22Rv1 (cell line): ENCODE results near the gene MAN1C1.

Experiments
- H3K27ac ChIP-seq: fragments of 450-650 bp; 2 replicates; pipeline ENCODE4 v1.5.1; 2017
- ZFX ChIP-seq: fragments of 450-650 bp; IDR thresholded peaks from 2 replicates; pipeline ENCODE4 v1.6.1; 2017; ENCODE audit warnings: antibody characterized with exemption, borderline replicate concordance
- TF ChIP-seq, protein P1 (sequence below): fragments of 450-650 bp; IDR thresholded peaks from 2 replicates; pipeline ENCODE4 v1.5.1; 2017; ENCODE audit warnings: mild to moderate bottlenecking

Gene MAN1C1

DNA sequence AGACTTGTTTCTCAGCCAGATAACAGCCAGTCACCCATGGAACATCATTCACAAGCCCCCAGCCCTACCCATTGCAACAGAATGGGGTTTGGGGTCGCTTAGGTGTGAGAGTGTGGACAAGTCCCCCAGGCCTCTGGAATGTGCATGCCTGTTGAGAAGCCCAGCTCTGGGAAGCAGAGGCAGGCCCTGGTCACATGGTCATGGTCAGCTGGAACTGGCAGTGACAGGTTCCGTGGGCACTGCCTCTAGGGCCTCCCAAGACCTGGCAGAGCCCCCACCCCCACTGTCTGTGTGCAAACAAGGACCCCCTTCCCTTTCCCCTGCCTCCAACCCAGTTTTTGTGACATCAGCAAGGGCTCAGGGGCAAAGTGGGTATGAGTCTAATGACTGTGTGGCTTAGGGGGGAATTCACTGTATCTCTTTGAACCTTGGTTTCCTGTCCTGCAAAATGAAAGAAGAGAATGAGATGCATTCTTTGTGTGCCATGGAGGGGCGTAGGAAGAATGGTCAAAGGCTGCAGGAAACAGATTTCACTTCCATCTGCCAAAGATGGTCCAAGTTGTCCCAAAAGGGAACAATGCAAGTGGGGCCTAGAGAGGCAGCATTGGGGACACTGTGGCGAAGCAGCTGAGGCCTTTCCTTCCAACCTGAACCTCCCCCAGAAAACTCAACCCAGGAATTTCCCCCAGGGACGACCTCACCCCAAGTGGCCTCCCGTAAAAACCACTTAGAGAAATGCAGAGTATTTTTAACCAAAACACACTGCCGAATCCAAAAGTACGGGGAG is 148.7 kb downstream of the MAN1C1 start:
- no peak overlapping the region for H3K27ac ChIP-seq
- no peak for TF ChIP-seq ZFX
- TF ChIP-seq, protein P1, sequence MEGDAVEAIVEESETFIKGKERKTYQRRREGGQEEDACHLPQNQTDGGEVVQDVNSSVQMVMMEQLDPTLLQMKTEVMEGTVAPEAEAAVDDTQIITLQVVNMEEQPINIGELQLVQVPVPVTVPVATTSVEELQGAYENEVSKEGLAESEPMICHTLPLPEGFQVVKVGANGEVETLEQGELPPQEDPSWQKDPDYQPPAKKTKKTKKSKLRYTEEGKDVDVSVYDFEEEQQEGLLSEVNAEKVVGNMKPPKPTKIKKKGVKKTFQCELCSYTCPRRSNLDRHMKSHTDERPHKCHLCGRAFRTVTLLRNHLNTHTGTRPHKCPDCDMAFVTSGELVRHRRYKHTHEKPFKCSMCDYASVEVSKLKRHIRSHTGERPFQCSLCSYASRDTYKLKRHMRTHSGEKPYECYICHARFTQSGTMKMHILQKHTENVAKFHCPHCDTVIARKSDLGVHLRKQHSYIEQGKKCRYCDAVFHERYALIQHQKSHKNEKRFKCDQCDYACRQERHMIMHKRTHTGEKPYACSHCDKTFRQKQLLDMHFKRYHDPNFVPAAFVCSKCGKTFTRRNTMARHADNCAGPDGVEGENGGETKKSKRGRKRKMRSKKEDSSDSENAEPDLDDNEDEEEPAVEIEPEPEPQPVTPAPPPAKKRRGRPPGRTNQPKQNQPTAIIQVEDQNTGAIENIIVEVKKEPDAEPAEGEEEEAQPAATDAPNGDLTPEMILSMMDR = no peak

DNA sequence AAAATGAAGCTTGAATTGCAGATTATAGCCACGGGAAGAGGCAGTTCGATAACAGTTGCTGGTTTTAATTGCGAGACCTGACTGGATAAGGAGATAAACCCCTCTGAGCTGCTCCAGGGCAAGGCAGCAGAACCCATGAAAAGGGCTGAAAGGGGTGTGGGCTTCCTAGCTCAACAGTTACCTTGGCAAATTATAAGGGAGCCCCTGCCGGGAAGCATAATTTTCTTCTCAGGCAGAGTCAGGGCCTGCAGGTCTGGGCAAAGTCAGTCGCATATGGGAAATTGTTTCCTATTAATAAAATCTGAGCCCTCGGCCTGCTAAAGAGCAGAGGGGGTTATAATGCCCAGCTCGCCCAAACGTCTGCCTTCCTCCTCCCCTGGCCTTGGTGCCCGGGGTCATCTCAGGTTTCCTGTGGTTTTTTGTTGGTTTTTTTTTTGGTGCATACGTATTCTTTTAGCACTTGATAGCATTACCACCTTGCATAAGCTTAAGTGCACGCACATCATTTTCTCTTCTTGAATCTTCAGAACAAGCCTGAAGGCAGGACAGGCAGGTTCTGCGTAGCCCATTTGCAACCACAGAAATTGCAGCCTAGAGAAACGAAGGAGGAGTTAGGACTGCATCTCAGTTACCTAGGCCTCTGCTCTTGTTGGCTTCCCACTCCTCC is 149.5 kb downstream of the MAN1C1 start:
- TF ChIP-seq ZFX = no peak
- TF ChIP-seq, protein P1 = no peak
- peak overlapping the region; percentile 67 for H3K27ac ChIP-seq

DNA sequence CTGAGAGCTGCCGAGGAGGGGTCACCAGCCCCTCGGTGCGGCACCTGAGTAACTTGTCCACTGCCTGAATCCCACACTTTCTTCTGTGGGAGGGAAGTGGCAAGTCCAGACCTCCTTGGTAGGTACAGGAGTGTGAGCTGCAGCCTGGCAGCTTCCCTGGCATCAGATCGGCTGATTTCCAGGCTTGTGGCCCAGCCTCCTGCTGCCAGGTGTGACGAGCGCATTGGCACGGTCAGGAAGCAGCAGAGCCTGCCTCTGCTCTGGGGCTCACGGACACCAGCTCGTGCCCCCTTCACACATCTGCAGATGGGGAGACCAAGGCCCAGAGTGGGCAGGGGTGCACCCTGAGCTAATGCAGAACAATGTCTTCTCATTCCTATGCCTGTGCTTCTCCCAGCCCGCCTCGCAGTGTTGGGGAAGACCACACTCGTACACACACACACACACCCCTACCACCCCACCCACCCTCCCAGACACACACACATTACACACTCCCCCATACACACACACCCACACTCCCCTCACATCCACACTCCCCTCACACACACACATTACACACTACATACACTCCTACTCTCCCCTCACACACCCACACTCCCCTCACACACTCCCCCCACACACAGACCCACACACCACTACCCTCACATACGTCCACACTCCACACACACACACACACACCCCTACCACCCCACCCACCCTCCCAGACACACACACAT is 150.3 kb downstream of the MAN1C1 start:
- TF ChIP-seq ZFX = no peak
- TF ChIP-seq, protein P1 = no peak
- peak overlapping the region; percentile 67 for H3K27ac ChIP-seq

DNA sequence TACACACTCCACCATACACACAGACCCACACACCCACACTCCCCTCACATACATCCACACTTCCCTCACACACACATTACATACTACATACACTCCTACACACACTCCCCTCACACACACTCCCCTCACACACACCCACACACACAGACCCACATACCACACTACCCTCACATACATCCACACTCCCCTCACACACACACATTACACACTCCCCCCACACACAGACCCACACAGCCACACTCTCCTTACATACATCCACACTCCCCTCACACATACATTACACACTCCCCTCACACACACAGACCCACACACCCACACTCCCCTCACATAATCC is 150.8 kb downstream of the MAN1C1 start:
- H3K27ac ChIP-seq = no peak overlapping the region
- no peak for TF ChIP-seq ZFX
- TF ChIP-seq, protein P1 = no peak

DNA sequence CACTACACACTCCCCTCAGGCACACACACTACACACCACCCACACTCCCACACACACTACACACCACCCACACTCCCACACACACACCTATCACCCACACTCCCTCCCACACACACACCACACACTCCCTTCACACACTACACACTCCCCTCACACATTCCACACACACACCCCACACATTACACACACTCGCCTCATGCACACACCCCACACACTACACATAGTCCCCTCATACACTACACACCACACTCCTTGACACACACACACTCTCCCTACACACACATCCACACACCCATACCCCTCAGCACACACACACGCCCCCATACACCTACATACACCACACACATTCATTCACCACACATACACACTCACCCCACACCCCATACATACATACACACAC is 152.4 kb downstream of the MAN1C1 start:
- no peak for TF ChIP-seq ZFX
- TF ChIP-seq, protein P1 = no peak

DNA sequence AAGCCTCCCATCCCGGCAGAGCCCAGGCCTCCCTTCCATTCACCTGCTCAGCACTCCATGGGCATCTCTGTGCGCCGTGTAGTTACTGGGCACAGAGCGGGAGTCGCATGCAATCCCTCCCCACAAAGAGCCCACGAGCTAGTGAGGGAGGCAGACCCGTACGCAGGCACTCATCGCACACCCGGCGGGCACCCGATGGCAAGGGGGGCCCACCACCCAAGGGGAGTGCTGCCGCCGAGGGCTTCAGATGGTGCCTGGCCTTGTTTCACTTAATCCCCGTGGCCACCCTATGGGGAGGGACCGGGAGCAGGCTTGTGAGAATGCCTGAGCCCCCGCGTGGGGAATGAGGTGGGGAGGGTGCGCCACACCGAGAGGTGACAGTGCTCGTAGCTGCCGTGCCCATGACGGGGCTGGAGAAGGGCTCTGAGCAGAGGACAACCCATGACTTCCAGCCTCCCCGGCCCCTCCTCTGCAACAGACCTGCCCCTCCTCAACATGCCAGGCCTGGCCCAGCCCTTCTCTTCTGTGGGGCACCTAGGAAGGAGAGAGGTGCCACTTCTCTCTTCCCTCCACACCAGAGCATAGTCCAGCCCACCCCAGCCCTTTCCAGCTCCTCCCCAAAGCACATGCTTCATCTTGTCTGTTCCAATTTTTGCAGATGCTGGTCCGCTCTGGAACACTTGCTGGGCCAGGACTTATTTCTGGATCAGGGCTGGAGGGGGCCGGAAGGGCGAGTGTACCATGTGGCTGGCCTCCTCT is 153.2 kb downstream of the MAN1C1 start:
- no peak for TF ChIP-seq ZFX
- TF ChIP-seq, protein P1 = no peak
- peak overlapping the region; percentile 100 for H3K27ac ChIP-seq

More for the DNA sequence above, 152.4 kb downstream of the MAN1C1 start:
- H3K27ac ChIP-seq = peak overlapping the region; percentile 100; the same call in 1 of the 2 replicates
